ENCODE results near the gene PTPRS.

Gene PTPRS

GRCh38 chr19:5321066-5321642, 19.5 kb downstream of the PTPRS start:
- H3K4me3 ChIP-seq (ENCODE audit: low read depth, low read length), result no peak overlapping the region
- DNase-seq (ENCODE audit: low read depth), result no peak
- no peak for TF ChIP-seq CTCF (IDR thresholded peaks at IDR 0.05; ENCODE audit: low read depth, low read length, missing control alignments)

GRCh38 chr19:5319516-5319915, 21.1 kb downstream of the PTPRS start:
- H3K4me3 ChIP-seq (ENCODE audit: low read depth, low read length), result no peak overlapping the region
- no peak for TF ChIP-seq CTCF (IDR thresholded peaks at IDR 0.05; ENCODE audit: low read depth, low read length, missing control alignments)
- no peak for DNase-seq (ENCODE audit: low read depth)

- no peak overlapping the region for H3K4me3 ChIP-seq (ENCODE audit: low read depth, low read length)
- DNase-seq (ENCODE audit: low read depth), result no peak
- no peak for TF ChIP-seq CTCF (IDR thresholded peaks at IDR 0.05; ENCODE audit: low read depth, low read length, missing control alignments)
These were observed 22.3 kb downstream of the PTPRS start for GRCh38 chr19:5318306-5318705.

GRCh38 chr19:5317321-5317720, 23.3 kb downstream of the PTPRS start:
- TF ChIP-seq CTCF (IDR thresholded peaks at IDR 0.05; ENCODE audit: low read depth, low read length, missing control alignments), result no peak
- no peak for DNase-seq (ENCODE audit: low read depth)
- H3K4me3 ChIP-seq (ENCODE audit: low read depth, low read length), result no peak overlapping the region

GRCh38 chr19:5316138-5316537, 24.5 kb downstream of the PTPRS start:
- no peak for DNase-seq (ENCODE audit: low read depth)
- TF ChIP-seq CTCF (IDR thresholded peaks at IDR 0.05; ENCODE audit: low read depth, low read length, missing control alignments), result no peak
- H3K4me3 ChIP-seq (ENCODE audit: low read depth, low read length), result no peak overlapping the region

GRCh38 chr19:5314907-5315298, 25.7 kb downstream of the PTPRS start:
- DNase-seq (ENCODE audit: low read depth), result no peak
- no peak for TF ChIP-seq CTCF (IDR thresholded peaks at IDR 0.05; ENCODE audit: low read depth, low read length, missing control alignments)
- no peak overlapping the region for H3K4me3 ChIP-seq (ENCODE audit: low read depth, low read length)
